Activated CD8-positive, alpha-beta memory T cell treated with anti-CD3 and anti-CD28 coated beads, Interleukin-2, amount 50 U/mL, for 48 hours (primary cell): ENCODE measurements around the gene JMJD1C.

Experiments
- DNase-seq: peaks from one replicate; pipeline ENCODE4 v3.0.0-alpha.2; 2020

Gene JMJD1C

GRCh38 chr10:63436225-63436624 lies 29.6 kb downstream of the JMJD1C start:
- no peak for DNase-seq

- no peak for DNase-seq
Observed at GRCh38 chr10:63434866-63435854, 30.6 kb downstream of the JMJD1C start.

- DNase-seq, result no peak
Observed at GRCh38 chr10:63431962-63432797, 33.6 kb downstream of the JMJD1C start.

- DNase-seq, result no peak
Observed at GRCh38 chr10:63430999-63431356, 34.8 kb downstream of the JMJD1C start.

- no peak for DNase-seq
Observed at GRCh38 chr10:63430091-63430998, 35.4 kb downstream of the JMJD1C start.

GRCh38 chr10:63429281-63429680 lies 36.5 kb downstream of the JMJD1C start:
- DNase-seq, result no peak

GRCh38 chr10:63427013-63427412 lies 38.8 kb downstream of the JMJD1C start:
- no peak for DNase-seq

- no peak for DNase-seq
Observed at GRCh38 chr10:63425512-63425911, 40.3 kb downstream of the JMJD1C start.

- no peak for DNase-seq
Observed at GRCh38 chr10:63424576-63424975, 41.2 kb downstream of the JMJD1C start.

GRCh38 chr10:63423494-63423893 lies 42.3 kb downstream of the JMJD1C start:
- DNase-seq, result no peak

GRCh38 chr10:63421591-63421990 lies 44.2 kb downstream of the JMJD1C start:
- no peak for DNase-seq

GRCh38 chr10:63416376-63416775 lies 49.4 kb downstream of the JMJD1C start:
- DNase-seq, result no peak

GRCh38 chr10:63415640-63416244 lies 50.0 kb downstream of the JMJD1C start:
- no peak for DNase-seq

- DNase-seq, result no peak
Observed at GRCh38 chr10:63414481-63415260, 51.1 kb downstream of the JMJD1C start.

GRCh38 chr10:63413429-63413828 lies 52.3 kb downstream of the JMJD1C start:
- no peak for DNase-seq

GRCh38 chr10:63412304-63412703 lies 53.5 kb downstream of the JMJD1C start:
- DNase-seq, result no peak

GRCh38 chr10:63410633-63411032 lies 55.1 kb downstream of the JMJD1C start:
- DNase-seq, result no peak

GRCh38 chr10:63409465-63410027 lies 56.2 kb downstream of the JMJD1C start:
- DNase-seq, result no peak

GRCh38 chr10:63407136-63407662 lies 58.6 kb downstream of the JMJD1C start:
- no peak for DNase-seq

GRCh38 chr10:63396133-63396761 lies 69.5 kb downstream of the JMJD1C start:
- DNase-seq, result no peak
